Epithelial cell of esophagus (primary cell): ENCODE measurements around the gene SHISA6.

ENCODE experiments used
- DNase-seq: peaks from one replicate; pipeline ENCODE4 v3.0.0; 2010; ENCODE audit warnings: low read depth
- H3K4me3 ChIP-seq: 2 replicates; pipeline ENCODE4 v1.5.1; 2011; ENCODE audit warnings: mild to moderate bottlenecking, low read length, control low read depth
- TF ChIP-seq, protein P1 (sequence below): IDR thresholded peaks from 2 replicates; pipeline ENCODE4 v1.5.1; 2011; ENCODE audit warnings: low read depth, mild to moderate bottlenecking, low read length, control low read depth, inconsistent platforms; ENCODE audit not compliant: insufficient read depth; ENCODE audit errors: missing control alignments

Gene SHISA6

GRCh38 chr17:11486101-11486867 is 245.3 kb downstream of the SHISA6 start:
- TF ChIP-seq, protein P1, sequence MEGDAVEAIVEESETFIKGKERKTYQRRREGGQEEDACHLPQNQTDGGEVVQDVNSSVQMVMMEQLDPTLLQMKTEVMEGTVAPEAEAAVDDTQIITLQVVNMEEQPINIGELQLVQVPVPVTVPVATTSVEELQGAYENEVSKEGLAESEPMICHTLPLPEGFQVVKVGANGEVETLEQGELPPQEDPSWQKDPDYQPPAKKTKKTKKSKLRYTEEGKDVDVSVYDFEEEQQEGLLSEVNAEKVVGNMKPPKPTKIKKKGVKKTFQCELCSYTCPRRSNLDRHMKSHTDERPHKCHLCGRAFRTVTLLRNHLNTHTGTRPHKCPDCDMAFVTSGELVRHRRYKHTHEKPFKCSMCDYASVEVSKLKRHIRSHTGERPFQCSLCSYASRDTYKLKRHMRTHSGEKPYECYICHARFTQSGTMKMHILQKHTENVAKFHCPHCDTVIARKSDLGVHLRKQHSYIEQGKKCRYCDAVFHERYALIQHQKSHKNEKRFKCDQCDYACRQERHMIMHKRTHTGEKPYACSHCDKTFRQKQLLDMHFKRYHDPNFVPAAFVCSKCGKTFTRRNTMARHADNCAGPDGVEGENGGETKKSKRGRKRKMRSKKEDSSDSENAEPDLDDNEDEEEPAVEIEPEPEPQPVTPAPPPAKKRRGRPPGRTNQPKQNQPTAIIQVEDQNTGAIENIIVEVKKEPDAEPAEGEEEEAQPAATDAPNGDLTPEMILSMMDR, result no peak
- DNase-seq, result no peak
- no peak overlapping the region for H3K4me3 ChIP-seq

GRCh38 chr17:11486868-11487310 is 245.9 kb downstream of the SHISA6 start:
- TF ChIP-seq, protein P1, result no peak
- H3K4me3 ChIP-seq, result no peak overlapping the region
- DNase-seq, result no peak

DNA sequence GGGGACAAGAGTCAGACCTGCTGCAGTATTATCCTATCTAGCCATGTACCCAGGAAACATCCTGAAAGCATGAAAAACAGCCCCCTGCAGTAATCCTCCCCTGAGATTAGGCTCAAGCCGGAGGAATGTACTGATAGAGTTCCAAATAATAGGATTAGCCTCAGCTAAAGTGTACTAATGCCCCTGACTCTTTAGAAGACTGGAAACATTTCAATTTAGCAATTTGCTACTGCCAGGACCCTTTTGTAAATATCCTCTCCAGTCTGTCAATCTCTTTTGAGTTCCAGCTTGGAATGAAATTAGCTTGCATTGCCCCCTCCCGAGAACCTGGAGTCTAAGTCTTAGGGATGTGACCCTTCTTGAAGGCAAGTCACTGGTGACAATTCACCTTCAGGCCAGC is 246.5 kb downstream of the SHISA6 start:
- no peak for DNase-seq
- no peak overlapping the region for H3K4me3 ChIP-seq
- TF ChIP-seq, protein P1, result no peak

- H3K4me3 ChIP-seq, result no peak overlapping the region
- TF ChIP-seq, protein P1, result no peak
- no peak for DNase-seq
These were observed 247.4 kb downstream of the SHISA6 start for GRCh38 chr17:11488407-11488806.

GRCh38 chr17:11490171-11490755 is 249.2 kb downstream of the SHISA6 start:
- no peak for DNase-seq
- TF ChIP-seq, protein P1, result no peak
- no peak overlapping the region for H3K4me3 ChIP-seq

- DNase-seq, result no peak
- TF ChIP-seq, protein P1, result no peak
- H3K4me3 ChIP-seq, result no peak overlapping the region
These were observed 251.5 kb downstream of the SHISA6 start for GRCh38 chr17:11492511-11492910.

DNA sequence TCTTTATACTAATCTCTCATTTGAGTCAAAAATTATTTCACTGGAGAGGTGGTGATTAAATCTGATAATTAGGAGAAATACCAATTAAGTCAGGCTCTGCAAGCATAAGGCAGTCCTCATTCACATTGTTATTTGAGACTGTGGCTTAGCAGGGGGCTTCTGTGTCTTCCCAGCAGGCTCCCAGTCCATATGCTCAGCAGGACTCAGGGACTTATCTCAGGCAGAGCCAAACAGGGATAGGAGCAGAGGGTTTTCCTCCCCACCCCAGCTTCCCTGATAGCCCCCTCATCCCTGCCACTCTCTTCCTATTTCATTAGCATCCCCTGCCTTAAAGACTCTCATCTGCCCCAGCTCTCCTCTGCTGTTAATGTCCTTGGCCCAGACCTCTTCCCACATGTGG is 252.9 kb downstream of the SHISA6 start:
- TF ChIP-seq, protein P1, result no peak
- DNase-seq, result no peak
- H3K4me3 ChIP-seq, result no peak overlapping the region
